Left ventricle myocardium inferior (tissue), 1 donor: ENCODE data around the gene GNB1L. TPM values are rescaled to one million over a fixed set of nuclear protein-coding genes. Genes with fewer than 3 reads are reported as not detected.
A peak's percentile ranks its signal among the peaks of the same experiment; 100 is the strongest.

Experiments used
- DNase-seq: peaks from one replicate; pipeline ENCODE4 v3.0.0-alpha.2; 2020
- H3K27ac ChIP-seq: fragments of 200-600 bp; replicated peaks from 2 replicates; pipeline ENCODE4 v1.8.0; 2021
- H3K27me3 ChIP-seq: fragments of 200-600 bp; 2 replicates; pipeline ENCODE4 v1.8.0; 2021; ENCODE audit warnings: low read depth
- H3K36me3 ChIP-seq: fragments of 200-600 bp; 2 replicates; pipeline ENCODE4 v1.8.0; 2021
- H3K4me1 ChIP-seq: fragments of 200-600 bp; 2 replicates; pipeline ENCODE4 v1.8.0; 2021
- H3K4me3 ChIP-seq: fragments of 200-600 bp; 2 replicates; pipeline ENCODE4 v1.8.0; 2021; ENCODE audit warnings: mild to moderate bottlenecking, moderate library complexity
- H3K9me3 ChIP-seq: fragments of 200-600 bp; replicated peaks from 2 replicates; pipeline ENCODE4 v1.8.0; 2021
- CTCF ChIP-seq: fragments of 200-600 bp; IDR thresholded peaks from 2 replicates; pipeline ENCODE4 v1.8.0; 2021; ENCODE audit warnings: antibody characterized with exemption, mild to moderate bottlenecking, borderline replicate concordance
- intact Hi-C: fragments of 100-400 bp; cut with micrococcal nuclease; formaldehyde crosslinking; loops from one replicate; pipeline ENCODE4 v1.11.0; 2022
- total RNA-seq: library from RNA; stranded (reverse); fragmentation: NEBNext Ultra II Directional; extraction: Animal tissue kit (Norgen Biotek cat#: 25700); gene quantifications from one replicate; pipeline ENCODE4 v1.2.1, GENCODE V29; 2021
- donor health status: DM: no; HTN: yes; CAD: no; lungs with severe emphysema.

GNB1L gene
- total RNA-seq, 1 donor from 2014 or later = 2.9 TPM

- Histone ChIP-seq H3K9me3 (no peaks in the 10 kb centered on the region), H3K4me3 (no peak overlapping the region), H3K27me3 (no peaks in the 10 kb centered on the region), H3K4me1 (peaks cover 11% of the 10 kb centered on the region), H3K36me3 (no peaks in the 10 kb centered on the region), H3K27ac (no peak overlapping the region)
- intact Hi-C loops = no loop called here
- no peak for DNase-seq
- peak; percentile 39 for TF ChIP-seq CTCF
These were observed 53.9 kb downstream of the GNB1L start for GRCh38 chr22:19800761-19801244.

- H3K9me3 ChIP-seq = no peaks in the 10 kb centered on the region
- H3K4me1 ChIP-seq = peaks cover 11% of the 10 kb centered on the region
- H3K36me3 ChIP-seq = no peaks in the 10 kb centered on the region
- TF ChIP-seq CTCF = no peak
- no peak for DNase-seq
- H3K27ac ChIP-seq = no peak overlapping the region
- H3K27me3 ChIP-seq = no peaks in the 10 kb centered on the region
- H3K4me3 ChIP-seq = no peak overlapping the region
- intact Hi-C loops = no loop called here
These were observed 54.4 kb downstream of the GNB1L start for GRCh38 chr22:19800306-19800705.

GRCh38 chr22:19799322-19800190, 55.1 kb downstream of the GNB1L start:
- no peak for TF ChIP-seq CTCF
- H3K36me3 ChIP-seq = no peaks in the 10 kb centered on the region
- peaks cover 11% of the 10 kb centered on the region for H3K4me1 ChIP-seq
- intact Hi-C loops = no loop called here
- H3K27me3 ChIP-seq = no peaks in the 10 kb centered on the region
- no peak overlapping the region for H3K27ac ChIP-seq
- no peaks in the 10 kb centered on the region for H3K9me3 ChIP-seq
- peak; percentile 35 for DNase-seq
- no peak overlapping the region for H3K4me3 ChIP-seq

- no peak overlapping the region for H3K27ac ChIP-seq
These were observed 55.8 kb downstream of the GNB1L start for GRCh38 chr22:19798891-19799293.

GRCh38 chr22:19798003-19798665, 56.5 kb downstream of the GNB1L start:
- intact Hi-C loops = no loop called here
- DNase-seq = no peak
- Histone ChIP-seq H3K27me3 (no peaks in the 10 kb centered on the region), H3K27ac (no peak overlapping the region), H3K4me3 (no peak overlapping the region), H3K36me3 (peaks cover 3% of the 10 kb centered on the region), H3K4me1 (peaks cover 11% of the 10 kb centered on the region), H3K9me3 (peaks cover 9% of the 10 kb centered on the region)
- TF ChIP-seq CTCF = no peak

More at GRCh38 chr22:19798891-19799293, 55.8 kb downstream of the GNB1L start:
- peaks cover 11% of the 10 kb centered on the region for H3K4me1 ChIP-seq
- H3K9me3 ChIP-seq = peaks cover 1% of the 10 kb centered on the region
- H3K36me3 ChIP-seq = no peaks in the 10 kb centered on the region
- no peak for TF ChIP-seq CTCF
- no peak overlapping the region for H3K4me3 ChIP-seq
- DNase-seq = no peak
- intact Hi-C loops = no loop called here
- H3K27me3 ChIP-seq = no peaks in the 10 kb centered on the region
